Fibroblast of villous mesenchyme (primary cell): ENCODE measurements around the gene RPS21. TPM values are rescaled to one million over a fixed set of nuclear protein-coding genes. Genes with fewer than 3 reads are reported as not detected.
A peak's percentile ranks its signal among the peaks of the same experiment; 100 is the strongest.

Source experiments
- DNase-seq: peaks from one replicate; pipeline ENCODE4 v3.0.0-alpha.2; 2010; ENCODE audit warnings: low read depth
- H3K4me3 ChIP-seq: 2 replicates; pipeline ENCODE4 v1.5.1; 2011; ENCODE audit warnings: low read depth, mild to moderate bottlenecking, low read length
- CTCF ChIP-seq: IDR thresholded peaks from 2 replicates; pipeline ENCODE4 v1.5.1; 2012; ENCODE audit warnings: low read depth, mild to moderate bottlenecking, low read length; ENCODE audit not compliant: insufficient read depth
- total RNA-seq: library from RNA; depleted of rRNA; stranded (reverse); fragments of >200 nt; gene quantifications from 2 replicates; pipeline ENCODE4 v1.2.3, GENCODE V29; 2012

The RPS21 gene
- total RNA-seq, 1 donor: 457 TPM

- TF ChIP-seq CTCF: no peak
These were observed 41.7 kb downstream of the RPS21 start for GRCh38 chr20:62428396-62429295.

GRCh38 chr20:62429455-62430310 is 42.8 kb downstream of the RPS21 start:
- no peak overlapping the region for H3K4me3 ChIP-seq
- no peak for DNase-seq
- no peak for TF ChIP-seq CTCF

More at GRCh38 chr20:62428396-62429295, 41.7 kb downstream of the RPS21 start:
- no peak for DNase-seq
- H3K4me3 ChIP-seq: no peak overlapping the region

GRCh38 chr20:62430311-62430853 is 43.5 kb downstream of the RPS21 start:
- no peak overlapping the region for H3K4me3 ChIP-seq
- no peak for TF ChIP-seq CTCF
- DNase-seq: no peak

GRCh38 chr20:62430866-62431447 is 44.1 kb downstream of the RPS21 start:
- TF ChIP-seq CTCF: no peak
- no peak for DNase-seq
- H3K4me3 ChIP-seq: no peak overlapping the region

- TF ChIP-seq CTCF: no peak
- H3K4me3 ChIP-seq: no peak overlapping the region
- DNase-seq: peak; percentile 18
These were observed 47.0 kb downstream of the RPS21 start for GRCh38 chr20:62433658-62434497.

GRCh38 chr20:62436692-62437091 is 49.8 kb downstream of the RPS21 start:
- no peak for DNase-seq
- H3K4me3 ChIP-seq: no peak overlapping the region
- TF ChIP-seq CTCF: no peak
